ENCODE data around the gene RWDD1.
"Not testable (repeated sequence)": the region's sequence is repeated elsewhere in the genome, so short reads cannot be mapped to it uniquely, and the experiment has no call there.

The RWDD1 gene

GRCh38 chr6:116561377-116562018, 9.8 kb upstream of the RWDD1 start:
- DNase-seq, result peak; percentile 59

- DNase-seq, result no peak
Observed at GRCh38 chr6:116562019-116562403, 9.3 kb upstream of the RWDD1 start.

- DNase-seq, result no peak
Observed at GRCh38 chr6:116562614-116563013, 8.7 kb upstream of the RWDD1 start.

- DNase-seq, result no peak
Observed at GRCh38 chr6:116563830-116564229, 7.5 kb upstream of the RWDD1 start.

GRCh38 chr6:116564311-116564710, 7.0 kb upstream of the RWDD1 start:
- DNase-seq, result no peak

- no peak for DNase-seq
Observed at GRCh38 chr6:116564921-116565872, 6.1 kb upstream of the RWDD1 start.

GRCh38 chr6:116568111-116568510, 3.2 kb upstream of the RWDD1 start:
- no peak for DNase-seq

GRCh38 chr6:116568821-116569755, 2.2 kb upstream of the RWDD1 start:
- no peak for DNase-seq

- DNase-seq, result no peak
Observed at GRCh38 chr6:116571683-116572000, 338 bp downstream of the RWDD1 start.

- DNase-seq, result no peak
Observed at GRCh38 chr6:116572162-116572561, 858 bp downstream of the RWDD1 start.

- DNase-seq, result no peak
Observed at GRCh38 chr6:116575227-116575626, 3.9 kb downstream of the RWDD1 start.

GRCh38 chr6:116577486-116577885, 6.2 kb downstream of the RWDD1 start:
- no peak for DNase-seq

GRCh38 chr6:116578335-116578734, 7.0 kb downstream of the RWDD1 start:
- no peak for DNase-seq

- DNase-seq, result no peak
Observed at GRCh38 chr6:116579143-116579542, 7.8 kb downstream of the RWDD1 start.

- no peak for DNase-seq
Observed at GRCh38 chr6:116580198-116580597, 8.9 kb downstream of the RWDD1 start.

- no peak for DNase-seq
Observed at GRCh38 chr6:116586276-116586675, 15.0 kb downstream of the RWDD1 start.

GRCh38 chr6:116586738-116587137, 15.4 kb downstream of the RWDD1 start:
- DNase-seq, result no peak

- no peak for DNase-seq
Observed at GRCh38 chr6:116595247-116595646, 23.9 kb downstream of the RWDD1 start.

- DNase-seq, result no peak
Observed at GRCh38 chr6:116596815-116597214, 25.5 kb downstream of the RWDD1 start.

- DNase-seq, result not testable (repeated sequence)
Observed at GRCh38 chr6:116603916-116604315, 32.6 kb downstream of the RWDD1 start.

- not testable (repeated sequence) for DNase-seq
Observed at GRCh38 chr6:116604868-116605267, 33.6 kb downstream of the RWDD1 start.

GRCh38 chr6:116605935-116606334, 34.6 kb downstream of the RWDD1 start:
- DNase-seq, result no peak

GRCh38 chr6:116611056-116611455, 39.8 kb downstream of the RWDD1 start:
- no peak for DNase-seq

Data from CD4-positive, alpha-beta T cell treated with Interleukin-15 for 1 hour (primary cell).